ENCODE data around the gene EPG5. TPM values are rescaled to one million over a fixed set of nuclear protein-coding genes. Genes with fewer than 3 reads are reported as not detected.

Gene EPG5
- total and polyA plus RNA-seq, 7 donors: 4.4 to 19.9 (median 11.9) TPM

DNA sequence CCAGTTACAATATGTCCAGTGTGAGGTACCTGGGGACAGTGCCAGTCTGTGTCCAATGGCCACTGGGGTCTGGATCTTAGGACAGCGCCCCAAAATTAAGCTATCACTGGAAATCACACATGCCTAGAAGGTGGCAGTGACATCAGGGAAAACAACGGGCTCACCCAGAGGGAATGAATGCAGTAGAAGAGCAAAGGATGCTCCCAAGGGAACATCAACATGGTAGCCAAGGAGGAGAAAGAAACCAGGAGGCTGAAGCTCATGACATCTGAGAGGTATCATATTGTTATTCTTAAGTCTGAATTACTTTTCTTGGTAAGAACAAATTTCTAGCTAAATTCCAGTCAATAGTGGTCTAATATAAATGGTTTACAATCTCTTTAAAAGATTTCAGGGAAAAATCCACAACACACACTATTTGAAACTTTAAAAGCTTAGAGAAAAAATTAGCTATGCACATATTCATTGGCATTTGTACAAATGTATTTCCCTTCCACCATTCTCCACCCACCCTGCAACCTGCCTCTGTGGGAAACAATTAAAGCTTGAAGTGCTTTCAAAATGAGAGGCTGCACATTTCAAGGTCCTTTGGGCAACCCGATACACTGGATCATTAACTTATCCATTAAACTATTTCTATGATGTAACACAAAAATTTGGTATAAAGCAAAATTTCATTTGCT is 86.1 kb downstream of the EPG5 start:
- DNase-seq (no peak), ATAC-seq (peak in 1 of 4 donors; percentile 11)
- H3K27ac ChIP-seq: no peak overlapping the region
- intact Hi-C loops (cut with DNase I): loop anchor here (1.0 to 5.0 kb wide), 2 partner anchors 190 to 214 kb away; no protein-coding TSS in a partner anchor
- no peaks in the 10 kb centered on the region for H3K9me3 ChIP-seq
- peaks cover 9 to 91% of the 10 kb centered on the region in 2 donors for H3K36me3 ChIP-seq (ENCODE audit: insufficient read depth in 1 of 2, low read depth in 1 of 2)
- TF ChIP-seq, protein P1, sequence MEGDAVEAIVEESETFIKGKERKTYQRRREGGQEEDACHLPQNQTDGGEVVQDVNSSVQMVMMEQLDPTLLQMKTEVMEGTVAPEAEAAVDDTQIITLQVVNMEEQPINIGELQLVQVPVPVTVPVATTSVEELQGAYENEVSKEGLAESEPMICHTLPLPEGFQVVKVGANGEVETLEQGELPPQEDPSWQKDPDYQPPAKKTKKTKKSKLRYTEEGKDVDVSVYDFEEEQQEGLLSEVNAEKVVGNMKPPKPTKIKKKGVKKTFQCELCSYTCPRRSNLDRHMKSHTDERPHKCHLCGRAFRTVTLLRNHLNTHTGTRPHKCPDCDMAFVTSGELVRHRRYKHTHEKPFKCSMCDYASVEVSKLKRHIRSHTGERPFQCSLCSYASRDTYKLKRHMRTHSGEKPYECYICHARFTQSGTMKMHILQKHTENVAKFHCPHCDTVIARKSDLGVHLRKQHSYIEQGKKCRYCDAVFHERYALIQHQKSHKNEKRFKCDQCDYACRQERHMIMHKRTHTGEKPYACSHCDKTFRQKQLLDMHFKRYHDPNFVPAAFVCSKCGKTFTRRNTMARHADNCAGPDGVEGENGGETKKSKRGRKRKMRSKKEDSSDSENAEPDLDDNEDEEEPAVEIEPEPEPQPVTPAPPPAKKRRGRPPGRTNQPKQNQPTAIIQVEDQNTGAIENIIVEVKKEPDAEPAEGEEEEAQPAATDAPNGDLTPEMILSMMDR (IDR thresholded peaks at IDR 0.05): no peak
- H3K4me3 ChIP-seq: no peak overlapping the region
- 92 to 96% (median 92%) methylated on average over 3 of the region's 3 CpGs for WGBS, 3 donors
- H3K27me3 ChIP-seq (ENCODE audit: insufficient read depth in 3 of 3, low read length in 2 of 3): no peaks in the 10 kb centered on the region
- no peaks in the 10 kb centered on the region for H3K4me1 ChIP-seq

DNA sequence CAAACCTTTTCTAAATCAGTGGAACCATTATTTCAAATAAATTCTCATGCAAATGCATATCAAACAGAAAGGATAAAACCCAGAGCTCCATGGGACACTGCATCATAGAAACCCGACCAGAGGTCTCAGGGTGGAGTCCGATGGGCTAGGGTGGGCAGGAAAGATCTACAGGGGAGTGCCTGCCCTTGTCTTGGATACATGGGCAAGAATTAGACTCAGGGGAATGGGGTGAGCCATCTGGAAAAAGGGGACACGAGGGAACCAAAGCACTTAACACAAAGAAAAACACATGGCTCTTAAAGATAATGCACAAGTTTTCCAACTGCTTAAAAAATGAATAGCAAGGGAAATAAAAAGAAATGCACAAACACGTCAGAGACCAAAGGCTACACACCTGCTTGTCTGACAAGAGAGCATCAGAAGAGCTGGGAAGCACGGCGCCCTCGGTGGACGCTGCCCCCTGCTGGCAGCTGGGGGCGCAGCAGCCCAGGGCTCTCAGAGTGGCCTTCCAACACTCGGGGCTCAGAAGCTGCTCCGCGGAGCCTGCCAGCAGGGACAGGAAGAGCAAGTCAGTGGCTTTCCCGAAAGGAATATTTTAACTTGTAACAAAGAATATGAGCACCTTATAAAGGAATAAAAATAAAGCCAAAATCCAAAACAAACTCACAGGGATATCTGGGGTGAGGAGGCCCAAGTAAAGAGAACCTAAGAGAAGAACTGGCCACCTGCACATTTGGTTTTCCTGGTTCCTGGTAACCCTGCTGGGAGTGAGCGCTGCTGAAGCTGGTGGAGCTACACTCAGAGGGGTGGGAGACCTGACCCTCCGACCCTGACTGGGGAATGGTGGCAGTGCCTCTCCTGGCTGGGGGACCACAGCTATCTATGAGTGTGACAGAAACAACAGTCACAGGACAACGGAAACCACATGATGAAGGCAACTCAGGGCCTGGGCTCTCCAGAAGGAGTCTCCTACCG is 87.2 kb downstream of the EPG5 start:
- WGBS, 3 donors: 39 to 45% (median 41%) methylated on average over 17 of the region's 17 CpGs
- intact Hi-C loops (cut with DNase I): loop anchor here (1.0 to 5.0 kb wide), 2 partner anchors 189 to 213 kb away; no protein-coding TSS in a partner anchor
- ATAC-seq (peak; percentile 76 to 96 (median 86)), DNase-seq (peak; percentile 65 to 79)
- Histone ChIP-seq H3K4me3 (no peak overlapping the region), H3K27ac (no peak overlapping the region), H3K9me3 (no peaks in the 10 kb centered on the region), H3K27me3 (ENCODE audit: insufficient read depth in 3 of 3, low read length in 2 of 3) (no peaks in the 10 kb centered on the region), H3K4me1 (no peaks in the 10 kb centered on the region), H3K36me3 (ENCODE audit: insufficient read depth in 1 of 2, low read depth in 1 of 2) (peaks cover 9 to 93% of the 10 kb centered on the region in 2 donors)
- TF ChIP-seq, protein P1 (IDR thresholded peaks at IDR 0.05): peak; percentile 99

GRCh38 chr18:45877403-45877802 is 89.7 kb downstream of the EPG5 start:
- Histone ChIP-seq H3K27ac (no peak overlapping the region), H3K36me3 (ENCODE audit: insufficient read depth in 1 of 2, low read depth in 1 of 2) (peaks cover 9 to 91% of the 10 kb centered on the region in 2 donors), H3K4me1 (no peaks in the 10 kb centered on the region), H3K27me3 (ENCODE audit: insufficient read depth in 3 of 3, low read length in 2 of 3) (no peaks in the 10 kb centered on the region), H3K4me3 (no peak overlapping the region), H3K9me3 (no peaks in the 10 kb centered on the region)
- ATAC-seq (no peak), DNase-seq (no peak)
- intact Hi-C loops (cut with DNase I): no loop called here
- TF ChIP-seq, protein P1 (IDR thresholded peaks at IDR 0.05): no peak
- 97 to 98% (median 97%) methylated on average over 3 of the region's 3 CpGs for WGBS, 3 donors

GRCh38 chr18:45876161-45876560 is 91.0 kb downstream of the EPG5 start:
- Histone ChIP-seq H3K27me3 (ENCODE audit: insufficient read depth in 3 of 3, low read length in 2 of 3) (no peaks in the 10 kb centered on the region), H3K36me3 (ENCODE audit: insufficient read depth in 1 of 2, low read depth in 1 of 2) (peaks cover 6 to 89% of the 10 kb centered on the region in 2 donors), H3K4me3 (no peak overlapping the region), H3K27ac (no peak overlapping the region), H3K9me3 (no peaks in the 10 kb centered on the region), H3K4me1 (no peaks in the 10 kb centered on the region)
- DNase-seq (no peak), ATAC-seq (peak in 2 of 4 donors; percentile 32 to 53)
- 61 to 82% (median 68%) methylated on average over 3 of the region's 3 CpGs for WGBS, 3 donors
- intact Hi-C loops (cut with DNase I): no loop called here
- TF ChIP-seq, protein P1 (IDR thresholded peaks at IDR 0.05): no peak

Measured in psoas muscle (tissue), 8 donors.